ENCODE data around the gene TTLL11. TPM values are rescaled to one million over a fixed set of nuclear protein-coding genes. Genes with fewer than 3 reads are reported as not detected.

Gene TTLL11
- polyA plus RNA-seq, 1 of the 3 experiments (the other 2 are of a cell fraction): 6.8 TPM

DNA sequence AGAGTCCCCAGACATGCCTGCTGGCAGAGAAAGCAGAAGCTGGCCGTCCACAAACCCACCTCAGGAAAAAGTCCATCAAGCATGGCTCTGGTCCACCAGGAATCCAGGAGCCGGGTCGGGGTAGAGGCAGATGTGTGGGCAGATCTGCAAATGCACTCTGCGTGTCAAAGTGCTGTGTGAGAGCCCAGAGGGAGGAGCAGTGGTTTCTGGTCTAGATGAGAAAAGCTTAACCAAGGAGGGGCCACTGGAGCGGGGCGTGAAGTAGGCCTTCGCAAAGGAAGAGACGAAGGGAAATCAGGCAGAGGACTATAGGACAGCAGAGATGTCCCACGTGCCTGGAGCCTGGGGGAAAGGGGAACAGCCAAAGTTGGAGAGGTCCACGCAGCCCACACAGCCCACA, 40.0 kb downstream of the TTLL11 start:
- CTCF ChIA-PET: interaction anchor here (0.7 kb wide), 1 partner anchor 9 kb away, joined by 3 read pairs; no protein-coding TSS in a partner anchor
- no peak for TF ChIP-seq CHD2 (IDR thresholded peaks at IDR 0.05; ENCODE audit: low read length, partially characterized antibody)
- TF ChIP-seq, protein P1, sequence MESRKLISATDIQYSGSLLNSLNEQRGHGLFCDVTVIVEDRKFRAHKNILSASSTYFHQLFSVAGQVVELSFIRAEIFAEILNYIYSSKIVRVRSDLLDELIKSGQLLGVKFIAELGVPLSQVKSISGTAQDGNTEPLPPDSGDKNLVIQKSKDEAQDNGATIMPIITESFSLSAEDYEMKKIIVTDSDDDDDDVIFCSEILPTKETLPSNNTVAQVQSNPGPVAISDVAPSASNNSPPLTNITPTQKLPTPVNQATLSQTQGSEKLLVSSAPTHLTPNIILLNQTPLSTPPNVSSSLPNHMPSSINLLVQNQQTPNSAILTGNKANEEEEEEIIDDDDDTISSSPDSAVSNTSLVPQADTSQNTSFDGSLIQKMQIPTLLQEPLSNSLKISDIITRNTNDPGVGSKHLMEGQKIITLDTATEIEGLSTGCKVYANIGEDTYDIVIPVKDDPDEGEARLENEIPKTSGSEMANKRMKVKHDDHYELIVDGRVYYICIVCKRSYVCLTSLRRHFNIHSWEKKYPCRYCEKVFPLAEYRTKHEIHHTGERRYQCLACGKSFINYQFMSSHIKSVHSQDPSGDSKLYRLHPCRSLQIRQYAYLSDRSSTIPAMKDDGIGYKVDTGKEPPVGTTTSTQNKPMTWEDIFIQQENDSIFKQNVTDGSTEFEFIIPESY (IDR thresholded peaks at IDR 0.05; ENCODE audit: borderline replicate concordance, low read depth): no peak
- no peak for TF ChIP-seq RXRA (IDR thresholded peaks at IDR 0.05; ENCODE audit: borderline replicate concordance, low read depth)
- no peak for TF ChIP-seq RFX5 (IDR thresholded peaks at IDR 0.05; ENCODE audit: low read length)
- TF ChIP-seq TEAD4 (IDR thresholded peaks at IDR 0.05; ENCODE audit: borderline replicate concordance, insufficient read depth): no peak
- TF ChIP-seq POLR2AphosphoS5 (IDR thresholded peaks at IDR 0.05; ENCODE audit: low read depth, low read length): no peak
- no peak for TF ChIP-seq ELF1 (IDR thresholded peaks at IDR 0.05)
- no peak for TF ChIP-seq MEF2A (IDR thresholded peaks at IDR 0.05; ENCODE audit: borderline replicate concordance, low read depth)
- TF ChIP-seq, protein P2, sequence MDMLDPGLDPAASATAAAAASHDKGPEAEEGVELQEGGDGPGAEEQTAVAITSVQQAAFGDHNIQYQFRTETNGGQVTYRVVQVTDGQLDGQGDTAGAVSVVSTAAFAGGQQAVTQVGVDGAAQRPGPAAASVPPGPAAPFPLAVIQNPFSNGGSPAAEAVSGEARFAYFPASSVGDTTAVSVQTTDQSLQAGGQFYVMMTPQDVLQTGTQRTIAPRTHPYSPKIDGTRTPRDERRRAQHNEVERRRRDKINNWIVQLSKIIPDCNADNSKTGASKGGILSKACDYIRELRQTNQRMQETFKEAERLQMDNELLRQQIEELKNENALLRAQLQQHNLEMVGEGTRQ (IDR thresholded peaks at IDR 0.05; ENCODE audit: borderline replicate concordance, low read depth, low read length): no peak
- TF ChIP-seq NRF1 (IDR thresholded peaks at IDR 0.05; ENCODE audit: low read depth, low read length): no peak
- no peak overlapping the region for H3K4me3 ChIP-seq (ENCODE audit: low read depth in 2 of 2, low read length in 1 of 2)
- H3K4me2 ChIP-seq: peak overlapping the region; percentile 62; the same call in 1 of the 2 replicates
- H3K27ac ChIP-seq (ENCODE audit: low read depth in 2 of 2, low read length in 1 of 2): peak overlapping the region in 1 of 2 experiments; percentile 69; a peak in 2 of 4 replicates
- DNase-seq: no peak
- no peaks in the 10 kb centered on the region for H3K9me2 ChIP-seq
- POLR2A ChIA-PET: no interaction called here
- H3K36me3 ChIP-seq (replicated peaks in 1 of 2; ENCODE audit: control insufficient read depth in 1 of 2, insufficient read depth in 2 of 2, low read length in 1 of 2): no peaks in the 10 kb centered on the region
- 84% methylated on average over 10 of the region's 10 CpGs for WGBS (ENCODE audit: low lambda C conversion rate)
- no peaks in the 10 kb centered on the region for H4K20me1 ChIP-seq (ENCODE audit: insufficient read depth)
- H3K27me3 ChIP-seq (ENCODE audit: insufficient read depth): no peaks in the 10 kb centered on the region
- peaks cover 6% of the 10 kb centered on the region; the same call in 1 of the 2 replicates for H3K79me2 ChIP-seq (ENCODE audit: insufficient read depth)
- H3F3A ChIP-seq (replicated peaks; ENCODE audit: insufficient read depth): peaks cover 11% of the 10 kb centered on the region
- H2AFZ ChIP-seq (ENCODE audit: low read depth): no peak overlapping the region
- peaks cover 7 to 9% of the 10 kb centered on the region in 2 experiments; a peak in 2 of 4 replicates for H3K4me1 ChIP-seq (ENCODE audit: control insufficient read depth in 1 of 2, insufficient read depth in 2 of 2, low read depth in 1 of 2, low read length in 1 of 2)
- H3K9ac ChIP-seq: no peak overlapping the region
- no peaks in the 10 kb centered on the region for H3K9me3 ChIP-seq

DNA sequence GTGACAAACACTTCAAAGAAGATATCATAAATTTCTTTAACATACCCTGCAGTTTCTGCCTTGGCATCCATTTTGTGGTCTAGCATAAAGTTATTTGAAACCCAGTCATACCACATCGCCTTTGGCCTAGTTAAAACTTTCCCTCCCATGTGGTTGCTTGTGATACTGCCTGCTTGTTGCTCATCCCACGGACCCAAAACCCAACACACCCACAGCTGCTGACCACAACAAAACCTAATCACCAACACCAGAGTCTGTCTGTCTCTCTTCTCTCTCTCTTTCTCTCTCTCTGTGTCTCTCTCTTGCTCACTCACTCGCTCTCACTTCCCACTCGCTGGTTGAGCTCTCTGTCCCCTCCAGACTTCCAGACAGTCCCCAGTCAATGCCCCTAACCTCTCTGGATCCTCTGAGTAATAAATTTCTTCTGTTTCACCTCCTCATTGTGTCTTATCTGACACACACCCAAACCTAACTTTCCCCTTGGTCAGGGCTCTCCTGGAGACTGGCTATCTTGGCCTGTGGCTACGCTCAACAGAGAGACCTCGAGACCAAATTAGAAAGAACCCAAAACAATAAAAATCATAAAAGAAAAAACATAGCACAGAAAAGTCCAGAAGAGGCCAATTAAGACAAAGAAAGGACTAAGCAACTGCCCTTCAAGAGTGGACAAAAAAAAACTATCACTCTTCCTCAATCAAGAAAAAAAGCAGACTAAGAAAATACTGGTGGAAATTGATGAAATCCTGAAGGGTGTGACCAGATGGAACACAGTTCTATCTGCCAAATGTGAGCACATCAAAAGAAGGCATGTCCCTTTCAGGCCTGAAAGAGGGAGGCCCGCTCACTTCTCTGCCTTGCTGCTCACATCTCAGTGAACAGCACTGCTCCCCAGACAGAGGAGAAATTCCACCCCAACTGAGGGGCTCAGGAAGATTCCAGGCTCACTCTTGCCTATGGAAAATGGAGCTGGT, 41.5 kb downstream of the TTLL11 start:
- no peaks in the 10 kb centered on the region for H3K9me3 ChIP-seq
- H3K79me2 ChIP-seq (ENCODE audit: insufficient read depth): peaks cover 6% of the 10 kb centered on the region; the same call in 1 of the 2 replicates
- no peaks in the 10 kb centered on the region for H3K9me2 ChIP-seq
- no peaks in the 10 kb centered on the region for H3K36me3 ChIP-seq (replicated peaks in 1 of 2; ENCODE audit: control insufficient read depth in 1 of 2, insufficient read depth in 2 of 2, low read length in 1 of 2)
- no peaks in the 10 kb centered on the region for H3K27me3 ChIP-seq (ENCODE audit: insufficient read depth)
- H3K4me3 ChIP-seq (ENCODE audit: low read depth in 2 of 2, low read length in 1 of 2): no peak overlapping the region
- H4K20me1 ChIP-seq (ENCODE audit: insufficient read depth): no peaks in the 10 kb centered on the region
- H3F3A ChIP-seq (replicated peaks; ENCODE audit: insufficient read depth): peaks cover 11% of the 10 kb centered on the region
- no peak overlapping the region for H2AFZ ChIP-seq (ENCODE audit: low read depth)
- no peak overlapping the region for H3K4me2 ChIP-seq
- 82% methylated on average over 6 of the region's 7 CpGs for WGBS (ENCODE audit: low lambda C conversion rate)
- DNase-seq: no peak
- no peak overlapping the region for H3K9ac ChIP-seq
- ChIA-PET POLR2A (no interaction called here), CTCF (interaction anchor here (1.0 kb wide), 1 partner anchor 12 kb away, joined by 3 read pairs; no protein-coding TSS in a partner anchor)
- H3K4me1 ChIP-seq (ENCODE audit: control insufficient read depth in 1 of 2, insufficient read depth in 2 of 2, low read depth in 1 of 2, low read length in 1 of 2): peaks cover 6 to 9% of the 10 kb centered on the region in 2 experiments; a peak in 2 of 4 replicates
- no peak overlapping the region for H3K27ac ChIP-seq (ENCODE audit: low read depth in 2 of 2, low read length in 1 of 2)
- TF ChIP-seq, protein P3, sequence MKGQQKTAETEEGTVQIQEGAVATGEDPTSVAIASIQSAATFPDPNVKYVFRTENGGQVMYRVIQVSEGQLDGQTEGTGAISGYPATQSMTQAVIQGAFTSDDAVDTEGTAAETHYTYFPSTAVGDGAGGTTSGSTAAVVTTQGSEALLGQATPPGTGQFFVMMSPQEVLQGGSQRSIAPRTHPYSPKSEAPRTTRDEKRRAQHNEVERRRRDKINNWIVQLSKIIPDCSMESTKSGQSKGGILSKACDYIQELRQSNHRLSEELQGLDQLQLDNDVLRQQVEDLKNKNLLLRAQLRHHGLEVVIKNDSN (IDR thresholded peaks at IDR 0.05; ENCODE audit: borderline replicate concordance, low read depth): no peak
- no peak for TF ChIP-seq TEAD4 (IDR thresholded peaks at IDR 0.05; ENCODE audit: borderline replicate concordance, insufficient read depth)
- no peak for TF ChIP-seq GABPA (IDR thresholded peaks at IDR 0.05; ENCODE audit: low read depth)
- no peak for TF ChIP-seq MXI1 (IDR thresholded peaks at IDR 0.05; ENCODE audit: low read depth, low read length)
- TF ChIP-seq TAF1 (IDR thresholded peaks at IDR 0.05; ENCODE audit: borderline replicate concordance, low read depth, low read length): no peak
- TF ChIP-seq RFX5 (IDR thresholded peaks at IDR 0.05; ENCODE audit: low read length): no peak
- TF ChIP-seq FOXM1 (IDR thresholded peaks at IDR 0.05; ENCODE audit: low read depth): no peak
- no peak for TF ChIP-seq EZH2phosphoT487 (IDR thresholded peaks at IDR 0.05; ENCODE audit: borderline replicate concordance, low read depth)
- TF ChIP-seq, protein P1 (IDR thresholded peaks at IDR 0.05; ENCODE audit: borderline replicate concordance, low read depth): no peak
- TF ChIP-seq, protein P4, sequence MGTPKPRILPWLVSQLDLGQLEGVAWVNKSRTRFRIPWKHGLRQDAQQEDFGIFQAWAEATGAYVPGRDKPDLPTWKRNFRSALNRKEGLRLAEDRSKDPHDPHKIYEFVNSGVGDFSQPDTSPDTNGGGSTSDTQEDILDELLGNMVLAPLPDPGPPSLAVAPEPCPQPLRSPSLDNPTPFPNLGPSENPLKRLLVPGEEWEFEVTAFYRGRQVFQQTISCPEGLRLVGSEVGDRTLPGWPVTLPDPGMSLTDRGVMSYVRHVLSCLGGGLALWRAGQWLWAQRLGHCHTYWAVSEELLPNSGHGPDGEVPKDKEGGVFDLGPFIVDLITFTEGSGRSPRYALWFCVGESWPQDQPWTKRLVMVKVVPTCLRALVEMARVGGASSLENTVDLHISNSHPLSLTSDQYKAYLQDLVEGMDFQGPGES (IDR thresholded peaks at IDR 0.05; ENCODE audit: low read depth, low read length): no peak

All from SK-N-SH (cell line).